ENCODE data around the gene CLSTN1. TPM values are rescaled to one million over a fixed set of nuclear protein-coding genes. Genes with fewer than 3 reads are reported as not detected.

CLSTN1 gene
- total RNA-seq, 1 experiment from 2014 or later: 143 TPM

DNA sequence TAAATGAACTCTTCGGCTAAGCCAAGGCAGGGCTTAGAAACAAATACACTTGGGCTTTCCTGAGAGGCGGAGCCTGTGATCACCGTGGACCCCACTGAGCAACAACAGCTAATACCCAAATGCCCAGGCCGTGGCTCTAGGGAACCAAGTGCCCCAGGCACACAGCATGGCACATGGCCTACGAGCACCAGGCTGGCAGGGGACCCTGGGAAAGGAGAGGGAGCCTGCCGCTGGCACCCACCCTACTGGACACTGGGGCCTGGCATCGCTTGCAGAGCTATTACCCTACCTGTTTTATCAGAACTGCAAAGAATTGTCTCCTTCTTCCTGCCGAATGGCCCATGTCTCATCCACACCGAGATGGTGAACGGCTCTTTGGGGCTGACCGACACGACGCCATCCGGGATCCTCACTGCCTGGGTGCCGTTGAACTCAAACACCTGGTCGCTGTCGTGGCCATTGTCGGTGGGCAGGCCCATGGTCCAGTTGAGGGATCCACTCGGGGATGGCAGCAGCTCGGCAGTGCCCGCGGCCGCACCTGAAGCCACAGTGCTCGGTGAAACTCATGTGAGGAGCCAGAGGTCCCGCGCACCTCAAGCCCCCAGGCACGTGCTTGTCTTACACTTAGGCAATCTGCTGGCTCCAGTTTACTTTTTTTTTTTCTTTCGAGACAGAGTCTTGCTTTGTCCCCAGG, 79.5 kb downstream of the CLSTN1 start:
- Histone ChIP-seq H3K27ac (ENCODE audit: low read length) (no peak overlapping the region), H3K4me1 (ENCODE audit: control insufficient read depth, insufficient read depth, low read length) (no peaks in the 10 kb centered on the region), H3K4me3 (ENCODE audit: low read depth in 2 of 2, low read length in 2 of 2) (no peak overlapping the region), H3K27me3 (ENCODE audit: control insufficient read depth, insufficient read depth, low read length) (no peaks in the 10 kb centered on the region), H3K9me3 (ENCODE audit: control insufficient read depth, insufficient read depth, low read depth, low read length) (no peaks in the 10 kb centered on the region), H3K36me3 (ENCODE audit: control insufficient read depth, insufficient read depth, low read length) (peaks cover 8% of the 10 kb centered on the region)
- ATAC-seq (no peak), DNase-seq (ENCODE audit: low read depth, low spot score) (no peak)
- in situ Hi-C loops (cut with HindIII; ENCODE audit: low pct_unique_long_range_greater_than_20kb, low sequenced_read_pairs) (no loop called here), intact Hi-C loops (cut with micrococcal nuclease; ENCODE audit: unreplicated experiment) (no loop called here)
- ChIA-PET CTCF (interaction anchor here (0.7 kb wide), 1 partner anchor 16 kb away, joined by 3 read pairs; no protein-coding TSS in a partner anchor), POLR2A (interaction anchor here (0.6 to 0.7 kb wide), 2 partner anchors 12 to 226 kb away, joined by 3 to 4 read pairs; no protein-coding TSS in a partner anchor)
- no peak for TF ChIP-seq CTCF (IDR thresholded peaks at IDR 0.05)
- TF ChIP-seq TCF7L2 (IDR thresholded peaks at IDR 0.05; ENCODE audit: low read depth, low read length): no peak
- no peak for TF ChIP-seq POLR2AphosphoS5 (IDR thresholded peaks at IDR 0.05; ENCODE audit: low read depth, low read length)
- TF ChIP-seq REST (IDR thresholded peaks at IDR 0.05; ENCODE audit: insufficient read depth in 1 of 2, low read depth in 2 of 2, low read length in 1 of 2): no peak
- no peak for TF ChIP-seq SIN3A (IDR thresholded peaks at IDR 0.05; ENCODE audit: borderline replicate concordance, insufficient read depth, low read depth, low read length)
- no TSS peak for BruUV-seq (replicated peaks)

DNA sequence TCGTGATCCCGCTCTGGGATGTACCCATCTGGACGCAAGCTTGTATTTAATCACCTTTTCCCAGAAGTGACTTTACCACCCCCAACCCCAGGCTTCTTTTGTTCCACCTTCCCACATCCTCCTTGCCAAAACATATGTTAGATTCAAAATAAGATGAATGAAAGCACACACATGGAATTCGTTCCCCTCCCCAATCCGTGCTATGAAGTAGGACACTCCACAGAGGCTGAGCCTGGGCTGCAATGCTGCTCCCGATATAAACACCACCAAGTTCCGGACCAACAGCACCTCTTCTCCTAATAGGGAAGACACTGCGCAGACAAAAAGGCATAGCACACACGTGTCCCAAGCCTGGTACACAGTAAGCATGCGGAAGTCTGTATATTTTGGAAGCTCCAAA, 86.1 kb downstream of the CLSTN1 start:
- H3K4me3 ChIP-seq (ENCODE audit: low read depth in 2 of 2, low read length in 2 of 2): no peak overlapping the region
- no TSS peak for BruUV-seq (replicated peaks)
- ChIA-PET POLR2A (no interaction called here), CTCF (interaction anchor here (0.6 kb wide), 1 partner anchor 258 kb away, joined by 3 read pairs; no protein-coding TSS in a partner anchor)
- peaks cover 14% of the 10 kb centered on the region for H3K36me3 ChIP-seq (ENCODE audit: control insufficient read depth, insufficient read depth, low read length)
- no peaks in the 10 kb centered on the region for H3K4me1 ChIP-seq (ENCODE audit: control insufficient read depth, insufficient read depth, low read length)
- TF ChIP-seq POLR2AphosphoS5 (IDR thresholded peaks at IDR 0.05; ENCODE audit: low read depth, low read length) (no peak), CTCF (IDR thresholded peaks at IDR 0.05) (no peak), SIN3A (IDR thresholded peaks at IDR 0.05; ENCODE audit: borderline replicate concordance, insufficient read depth, low read depth, low read length) (no peak), TCF7L2 (IDR thresholded peaks at IDR 0.05; ENCODE audit: low read depth, low read length) (no peak)
- ATAC-seq (no peak), DNase-seq (ENCODE audit: low read depth, low spot score) (no peak)
- no peak overlapping the region for H3K27ac ChIP-seq (ENCODE audit: low read length)
- H3K9me3 ChIP-seq (ENCODE audit: control insufficient read depth, insufficient read depth, low read depth, low read length): no peaks in the 10 kb centered on the region
- H3K27me3 ChIP-seq (ENCODE audit: control insufficient read depth, insufficient read depth, low read length): no peaks in the 10 kb centered on the region
- in situ Hi-C loops (cut with HindIII; ENCODE audit: low pct_unique_long_range_greater_than_20kb, low sequenced_read_pairs): no loop called here
- intact Hi-C loops (cut with micrococcal nuclease; ENCODE audit: unreplicated experiment): no loop called here
